Measurements from ENCODE around the gene RTN4. TPM values are rescaled to one million over a fixed set of nuclear protein-coding genes. Genes with fewer than 3 reads are reported as not detected.
"Not testable (repeated sequence)": the region's sequence is repeated elsewhere in the genome, so short reads cannot be mapped to it uniquely, and the experiment has no call there.

The RTN4 gene, protein sequence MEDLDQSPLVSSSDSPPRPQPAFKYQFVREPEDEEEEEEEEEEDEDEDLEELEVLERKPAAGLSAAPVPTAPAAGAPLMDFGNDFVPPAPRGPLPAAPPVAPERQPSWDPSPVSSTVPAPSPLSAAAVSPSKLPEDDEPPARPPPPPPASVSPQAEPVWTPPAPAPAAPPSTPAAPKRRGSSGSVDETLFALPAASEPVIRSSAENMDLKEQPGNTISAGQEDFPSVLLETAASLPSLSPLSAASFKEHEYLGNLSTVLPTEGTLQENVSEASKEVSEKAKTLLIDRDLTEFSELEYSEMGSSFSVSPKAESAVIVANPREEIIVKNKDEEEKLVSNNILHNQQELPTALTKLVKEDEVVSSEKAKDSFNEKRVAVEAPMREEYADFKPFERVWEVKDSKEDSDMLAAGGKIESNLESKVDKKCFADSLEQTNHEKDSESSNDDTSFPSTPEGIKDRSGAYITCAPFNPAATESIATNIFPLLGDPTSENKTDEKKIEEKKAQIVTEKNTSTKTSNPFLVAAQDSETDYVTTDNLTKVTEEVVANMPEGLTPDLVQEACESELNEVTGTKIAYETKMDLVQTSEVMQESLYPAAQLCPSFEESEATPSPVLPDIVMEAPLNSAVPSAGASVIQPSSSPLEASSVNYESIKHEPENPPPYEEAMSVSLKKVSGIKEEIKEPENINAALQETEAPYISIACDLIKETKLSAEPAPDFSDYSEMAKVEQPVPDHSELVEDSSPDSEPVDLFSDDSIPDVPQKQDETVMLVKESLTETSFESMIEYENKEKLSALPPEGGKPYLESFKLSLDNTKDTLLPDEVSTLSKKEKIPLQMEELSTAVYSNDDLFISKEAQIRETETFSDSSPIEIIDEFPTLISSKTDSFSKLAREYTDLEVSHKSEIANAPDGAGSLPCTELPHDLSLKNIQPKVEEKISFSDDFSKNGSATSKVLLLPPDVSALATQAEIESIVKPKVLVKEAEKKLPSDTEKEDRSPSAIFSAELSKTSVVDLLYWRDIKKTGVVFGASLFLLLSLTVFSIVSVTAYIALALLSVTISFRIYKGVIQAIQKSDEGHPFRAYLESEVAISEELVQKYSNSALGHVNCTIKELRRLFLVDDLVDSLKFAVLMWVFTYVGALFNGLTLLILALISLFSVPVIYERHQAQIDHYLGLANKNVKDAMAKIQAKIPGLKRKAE
- 86.9 and 90.1 TPM in 2 replicates for total RNA-seq

DNA sequence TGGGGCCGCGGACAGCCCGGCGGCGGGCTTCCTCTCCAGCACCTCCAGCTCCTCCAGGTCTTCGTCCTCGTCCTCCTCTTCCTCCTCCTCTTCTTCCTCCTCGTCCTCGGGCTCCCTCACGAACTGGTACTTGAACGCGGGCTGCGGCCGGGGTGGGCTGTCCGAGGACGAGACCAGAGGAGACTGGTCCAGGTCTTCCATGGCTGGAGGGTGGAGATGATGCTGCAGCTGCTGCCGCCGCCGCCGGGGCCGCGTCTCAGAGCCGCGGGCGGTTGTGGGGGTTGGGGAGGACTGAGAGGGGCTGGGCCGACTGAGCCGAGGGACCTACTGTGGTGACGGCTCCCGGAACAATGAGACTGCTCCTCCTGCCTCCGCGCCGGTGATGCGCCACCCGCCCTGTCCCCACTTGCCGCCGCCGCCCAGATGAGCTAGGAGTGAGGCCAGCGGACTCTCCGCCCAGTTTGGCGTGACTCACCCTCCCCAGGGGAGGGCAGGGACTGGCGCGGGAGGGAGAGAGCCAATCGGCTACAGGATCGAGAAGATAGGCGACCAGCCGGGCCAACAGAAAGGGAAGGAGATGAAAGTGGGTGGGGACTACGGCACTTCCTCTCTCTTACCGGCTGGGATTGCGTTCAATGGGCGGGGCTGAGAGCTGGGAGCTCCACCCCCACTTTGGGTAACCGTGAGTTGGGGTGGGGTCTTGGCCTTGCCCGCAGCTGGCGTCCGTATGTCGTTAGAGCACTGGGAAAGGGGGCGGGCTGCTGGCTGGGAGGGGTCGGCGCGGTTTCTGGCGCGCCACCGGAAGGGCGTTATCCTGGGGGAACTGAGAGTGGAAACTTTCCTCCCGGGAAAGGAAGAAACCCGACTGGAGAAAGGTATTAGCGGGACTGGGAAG is at the start of gene RTN4:
Gene RTN4, minus strand, starts transcription at position 352 of the 895 bp plus-strand sequence. Its CDS starts 151 bp downstream, at position 201.
- peaks cover 7% of the 10 kb centered on the region for H3K36me3 Mint-ChIP-seq (ENCODE audit: low read depth)
- intact Hi-C loops (cut with micrococcal nuclease) = loop anchor here (1.0 to 5.0 kb wide), 8 partner anchors 84 to 478 kb away; partner anchors contain the start of genes CLHC1, EML6, MTIF2 and RPS27A
- no peaks in the 10 kb centered on the region for H3K9me3 Mint-ChIP-seq
- peaks cover 48% of the 10 kb centered on the region for H3K4me1 Mint-ChIP-seq
- H3K4me3 Mint-ChIP-seq = peak within 1 kb of the TSS; percentile 97
- H3K27ac Mint-ChIP-seq = peak within 1 kb of the TSS; percentile 97
- DNase-seq = peak; percentile 99
- no peaks in the 10 kb centered on the region for H3K27me3 Mint-ChIP-seq

DNA sequence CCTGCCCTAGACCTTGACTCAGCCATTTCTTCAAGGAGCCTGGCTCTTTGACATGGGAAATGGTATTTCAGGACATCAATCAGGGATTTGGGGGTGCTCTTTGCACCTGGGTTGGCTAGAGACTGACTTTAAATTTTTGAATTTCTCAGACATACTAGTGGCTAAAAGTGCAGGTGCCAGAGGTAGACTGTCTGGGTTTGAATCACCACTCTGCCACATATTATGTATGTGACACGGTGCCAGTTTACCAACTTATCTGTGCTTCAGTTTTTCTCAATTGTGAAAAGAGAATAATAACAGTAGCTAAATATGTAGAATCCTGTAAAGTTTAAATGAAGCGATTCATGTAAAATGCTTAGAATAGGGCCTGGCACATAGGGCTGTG is 49.2 kb upstream of the RTN4 start:
- peaks cover 13% of the 10 kb centered on the region for H3K4me1 Mint-ChIP-seq
- no peak overlapping the region for H3K4me3 Mint-ChIP-seq
- intact Hi-C loops (cut with micrococcal nuclease) = no loop called here
- H3K27me3 Mint-ChIP-seq = no peaks in the 10 kb centered on the region
- no peak for DNase-seq
- H3K9me3 Mint-ChIP-seq = no peaks in the 10 kb centered on the region
- H3K36me3 Mint-ChIP-seq (ENCODE audit: low read depth) = no peaks in the 10 kb centered on the region
- H3K27ac Mint-ChIP-seq = no peak overlapping the region

DNA sequence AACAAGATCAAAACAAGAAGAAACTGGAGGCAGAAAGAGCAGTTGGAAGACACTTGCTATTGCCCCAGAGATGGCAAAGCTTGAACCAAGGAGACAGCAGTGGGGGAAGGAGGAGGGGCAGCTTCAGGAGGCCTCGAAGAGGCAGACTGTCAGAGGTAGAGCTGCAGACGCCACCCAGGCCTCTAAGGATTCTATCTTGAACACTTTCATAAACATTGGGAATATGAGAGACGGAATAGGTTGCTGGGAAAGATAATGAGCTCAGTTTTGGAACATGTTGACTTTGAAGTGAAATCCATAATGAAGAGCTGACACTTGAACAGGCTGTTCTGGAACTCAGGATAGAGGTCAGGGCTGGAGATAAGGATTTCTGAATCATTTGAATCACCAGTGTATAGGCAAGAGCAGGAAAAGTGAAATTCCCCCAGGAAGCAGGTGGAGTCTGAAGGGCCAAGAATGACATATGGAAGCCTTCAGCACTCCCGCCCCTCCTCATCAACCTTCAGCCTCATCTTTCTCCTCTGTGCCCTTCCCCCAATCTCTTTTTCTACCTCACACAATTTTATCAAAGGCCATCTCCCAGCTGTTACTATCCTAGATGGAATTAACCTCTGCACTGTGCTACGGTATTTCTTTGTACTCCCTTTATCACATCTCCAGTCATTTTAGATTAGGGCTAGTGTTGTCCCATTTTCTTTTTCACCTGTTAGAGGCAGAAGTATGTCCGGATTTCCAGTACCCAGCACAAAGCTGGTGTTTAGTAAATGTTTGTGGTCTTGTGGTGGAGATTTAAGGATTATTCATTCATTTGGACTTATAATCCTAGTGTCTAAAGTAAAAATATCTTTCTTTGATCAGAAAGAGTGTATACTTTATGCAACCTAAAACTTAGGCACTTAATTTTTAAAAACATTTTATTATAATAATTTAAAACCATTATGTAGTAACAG is 47.5 kb upstream of the RTN4 start:
- intact Hi-C loops (cut with micrococcal nuclease) = no loop called here
- no peak for DNase-seq
- H3K36me3 Mint-ChIP-seq (ENCODE audit: low read depth) = no peaks in the 10 kb centered on the region
- peaks cover 17% of the 10 kb centered on the region for H3K4me1 Mint-ChIP-seq
- H3K27ac Mint-ChIP-seq = no peak overlapping the region
- no peaks in the 10 kb centered on the region for H3K9me3 Mint-ChIP-seq
- no peak overlapping the region for H3K4me3 Mint-ChIP-seq
- H3K27me3 Mint-ChIP-seq = no peaks in the 10 kb centered on the region

DNA sequence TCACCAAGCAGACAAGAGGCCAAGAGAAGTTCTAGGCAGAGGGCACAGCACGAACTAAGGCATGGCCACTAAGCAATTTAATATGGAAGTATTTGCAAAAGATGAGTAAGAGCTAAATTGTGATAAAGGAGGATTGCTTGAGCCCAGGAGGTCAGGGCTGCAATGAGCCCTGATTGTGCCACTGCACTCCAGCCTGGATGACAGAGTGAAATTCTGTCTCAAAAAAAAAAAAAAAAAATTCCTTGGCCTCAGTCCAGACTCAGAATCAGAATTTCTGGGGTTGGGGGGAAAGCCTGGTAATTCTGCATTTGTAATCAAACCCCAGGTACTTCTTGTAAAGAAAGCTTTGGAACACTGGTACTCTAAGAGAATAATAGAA is 46.8 kb upstream of the RTN4 start:
- H3K4me1 Mint-ChIP-seq = peaks cover 20% of the 10 kb centered on the region
- intact Hi-C loops (cut with micrococcal nuclease) = no loop called here
- H3K9me3 Mint-ChIP-seq = no peaks in the 10 kb centered on the region
- H3K4me3 Mint-ChIP-seq = no peak overlapping the region
- DNase-seq = no peak
- no peaks in the 10 kb centered on the region for H3K27me3 Mint-ChIP-seq
- no peaks in the 10 kb centered on the region for H3K36me3 Mint-ChIP-seq (ENCODE audit: low read depth)
- no peak overlapping the region for H3K27ac Mint-ChIP-seq

DNA sequence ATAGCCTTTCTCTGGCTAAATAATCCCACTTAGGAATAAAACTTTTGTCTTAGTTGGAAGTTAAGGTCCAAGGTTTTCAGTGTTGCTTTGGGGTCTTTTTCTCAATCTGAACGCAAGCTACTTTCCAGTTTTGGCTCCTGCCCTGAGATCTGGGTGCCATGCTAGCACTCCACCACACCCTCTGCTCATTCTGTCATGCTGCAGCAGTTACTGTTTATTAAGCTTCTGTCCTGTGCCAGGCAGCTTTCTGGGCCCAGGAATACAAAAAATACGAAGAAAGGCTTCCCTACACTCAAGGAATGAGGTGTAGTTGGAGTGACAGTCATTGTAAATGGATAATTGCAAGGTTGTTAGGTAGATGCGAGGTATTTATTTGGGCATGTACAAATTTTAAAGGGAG is 46.3 kb upstream of the RTN4 start:
- no peaks in the 10 kb centered on the region for H3K27me3 Mint-ChIP-seq
- H3K4me1 Mint-ChIP-seq = peaks cover 23% of the 10 kb centered on the region
- intact Hi-C loops (cut with micrococcal nuclease) = no loop called here
- no peaks in the 10 kb centered on the region for H3K36me3 Mint-ChIP-seq (ENCODE audit: low read depth)
- H3K9me3 Mint-ChIP-seq = no peaks in the 10 kb centered on the region
- no peak for DNase-seq
- no peak overlapping the region for H3K27ac Mint-ChIP-seq
- H3K4me3 Mint-ChIP-seq = no peak overlapping the region

DNA sequence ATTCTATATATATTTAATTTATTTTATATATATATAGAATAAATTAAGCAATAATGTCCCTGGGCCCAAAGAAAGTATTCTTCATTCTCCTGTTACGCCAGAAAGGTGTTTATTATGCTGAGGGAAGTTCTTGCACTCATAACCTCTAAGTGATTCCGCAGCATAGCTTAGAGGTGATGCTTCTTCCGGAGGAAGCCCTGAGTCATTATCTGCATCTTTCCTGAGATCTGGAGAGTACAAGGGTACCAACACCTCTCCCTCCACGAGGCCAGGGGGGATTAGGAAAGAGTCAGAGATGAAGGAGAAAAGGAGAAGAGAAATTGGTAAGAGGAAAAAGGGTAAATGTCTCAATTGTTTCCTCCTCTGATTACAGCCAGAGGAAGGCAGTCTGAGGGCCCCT is 43.1 kb upstream of the RTN4 start:
- Mint-ChIP-seq H3K36me3 (ENCODE audit: low read depth) (no peaks in the 10 kb centered on the region), H3K4me3 (no peak overlapping the region), H3K4me1 (peaks cover 14% of the 10 kb centered on the region), H3K9me3 (peaks cover 7% of the 10 kb centered on the region), H3K27ac (no peak overlapping the region), H3K27me3 (no peaks in the 10 kb centered on the region)
- DNase-seq = no peak
- intact Hi-C loops (cut with micrococcal nuclease) = no loop called here

DNA sequence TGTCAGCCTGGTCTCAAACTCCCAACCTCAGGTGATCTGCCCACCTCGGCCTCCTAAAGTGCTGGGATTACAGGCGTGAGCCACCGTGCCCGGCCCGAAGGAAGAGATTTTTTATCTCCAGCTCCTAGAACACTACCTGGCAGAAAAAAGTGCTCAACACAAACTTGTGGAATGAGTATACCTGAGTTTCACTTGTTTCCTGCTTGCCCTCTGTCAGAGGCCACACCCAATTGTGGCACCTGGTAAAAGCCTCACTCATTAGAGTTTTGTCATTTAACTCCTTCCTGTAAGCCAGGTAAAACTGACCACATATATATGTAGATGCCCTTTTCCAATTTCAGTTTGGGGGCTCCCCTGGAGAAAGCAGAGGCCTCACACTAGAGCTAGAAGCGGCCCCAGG is 42.2 kb upstream of the RTN4 start:
- no peaks in the 10 kb centered on the region for H3K27me3 Mint-ChIP-seq
- no peak overlapping the region for H3K27ac Mint-ChIP-seq
- H3K9me3 Mint-ChIP-seq = peaks cover 7% of the 10 kb centered on the region
- no peak overlapping the region for H3K4me3 Mint-ChIP-seq
- no peaks in the 10 kb centered on the region for H3K36me3 Mint-ChIP-seq (ENCODE audit: low read depth)
- intact Hi-C loops (cut with micrococcal nuclease) = no loop called here
- no peak for DNase-seq
- peaks cover 14% of the 10 kb centered on the region for H3K4me1 Mint-ChIP-seq

DNA sequence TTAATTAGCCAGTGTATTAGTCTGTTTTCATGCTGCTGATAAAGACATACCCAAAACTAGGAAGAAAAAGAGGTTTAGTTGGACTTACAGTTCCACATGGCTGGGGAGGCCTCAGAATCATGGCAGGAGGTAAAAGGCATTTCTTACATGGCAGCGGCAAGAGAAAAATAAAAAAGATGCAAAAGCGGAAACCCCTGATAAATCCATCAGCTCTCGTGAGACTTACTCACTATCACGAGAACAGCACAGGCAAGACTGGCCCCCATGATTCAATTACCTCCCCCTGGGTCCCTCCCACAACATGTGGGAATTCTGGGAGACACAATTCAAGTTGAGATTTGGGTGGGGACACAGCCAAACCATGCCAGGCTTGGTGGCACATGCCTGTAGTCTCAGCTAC is 41.4 kb upstream of the RTN4 start:
- H3K4me3 Mint-ChIP-seq; H3K36me3 Mint-ChIP-seq (ENCODE audit: low read depth); DNase-seq; H3K27me3 Mint-ChIP-seq; H3K27ac Mint-ChIP-seq; intact Hi-C loops (cut with micrococcal nuclease); H3K9me3 Mint-ChIP-seq: not testable (repeated sequence)
- peaks cover 14% of the 10 kb centered on the region for H3K4me1 Mint-ChIP-seq

DNA sequence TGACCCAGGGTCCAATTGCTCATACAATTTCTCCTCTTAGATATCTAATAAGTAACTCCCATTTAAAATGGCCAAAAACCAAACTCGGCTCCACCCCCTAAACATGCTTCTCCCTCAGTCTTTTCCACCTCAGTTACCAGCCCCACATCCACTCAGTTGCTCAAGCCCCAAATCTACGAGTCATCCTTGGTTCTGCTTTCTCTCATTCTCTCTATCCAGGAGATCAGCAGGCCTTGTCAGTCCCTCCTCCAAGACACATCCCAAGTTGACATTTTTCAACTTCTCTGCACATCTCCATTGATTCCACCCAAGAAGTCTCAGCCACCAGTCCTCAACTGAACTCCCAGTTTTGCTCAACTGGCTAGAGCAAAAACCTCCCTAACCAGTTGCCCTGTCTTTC is 40.5 kb upstream of the RTN4 start:
- Mint-ChIP-seq H3K27me3 (no peaks in the 10 kb centered on the region), H3K9me3 (peaks cover 7% of the 10 kb centered on the region), H3K4me3 (no peak overlapping the region), H3K27ac (no peak overlapping the region), H3K36me3 (ENCODE audit: low read depth) (no peaks in the 10 kb centered on the region), H3K4me1 (peaks cover 14% of the 10 kb centered on the region)
- intact Hi-C loops (cut with micrococcal nuclease) = no loop called here
- DNase-seq = no peak

DNA sequence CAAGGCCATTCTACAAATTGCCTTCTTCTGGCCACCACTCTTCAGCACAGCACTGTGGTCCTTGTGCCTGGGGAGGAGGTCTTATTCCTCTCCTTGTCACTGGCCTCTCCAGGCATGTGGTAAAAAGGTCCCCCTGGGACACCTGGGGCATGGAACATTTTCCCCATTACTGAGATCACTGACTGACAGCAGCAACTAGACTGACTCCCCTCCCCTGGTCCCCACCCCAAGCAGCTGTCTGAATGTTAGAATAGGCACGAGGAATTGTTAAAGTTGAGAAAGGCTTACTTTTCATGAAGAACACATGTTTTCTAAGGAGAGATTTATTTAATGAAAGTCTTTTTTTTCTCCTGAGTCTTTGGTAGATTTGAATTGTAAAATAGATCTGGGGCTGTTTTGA is 39.5 kb upstream of the RTN4 start:
- no peaks in the 10 kb centered on the region for H3K27me3 Mint-ChIP-seq
- peaks cover 14% of the 10 kb centered on the region for H3K4me1 Mint-ChIP-seq
- DNase-seq = no peak
- H3K36me3 Mint-ChIP-seq (ENCODE audit: low read depth) = no peaks in the 10 kb centered on the region
- intact Hi-C loops (cut with micrococcal nuclease) = no loop called here
- peaks cover 7% of the 10 kb centered on the region for H3K9me3 Mint-ChIP-seq
- no peak overlapping the region for H3K4me3 Mint-ChIP-seq
- no peak overlapping the region for H3K27ac Mint-ChIP-seq

DNA sequence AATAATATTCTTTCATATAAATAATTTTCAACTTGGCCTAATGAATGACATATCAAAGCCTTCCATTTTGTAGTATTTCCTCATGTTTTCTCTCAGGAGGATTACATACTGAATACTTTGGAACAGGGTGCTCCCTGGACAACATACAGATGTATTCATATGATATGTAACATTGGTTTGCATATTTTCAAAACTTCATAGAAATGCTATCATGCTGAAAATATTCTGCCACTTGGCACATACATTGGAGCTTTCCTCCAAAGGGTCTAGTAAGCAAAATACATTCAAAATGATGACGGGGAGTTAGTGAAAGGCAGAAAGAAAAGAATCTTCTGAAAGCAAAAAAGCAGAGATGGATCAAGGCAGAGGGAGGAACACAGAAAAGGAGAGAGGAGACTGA is 38.1 kb upstream of the RTN4 start:
- intact Hi-C loops (cut with micrococcal nuclease) = no loop called here
- Mint-ChIP-seq H3K36me3 (ENCODE audit: low read depth) (no peaks in the 10 kb centered on the region), H3K4me1 (peaks cover 9% of the 10 kb centered on the region), H3K27ac (no peak overlapping the region), H3K9me3 (peaks cover 7% of the 10 kb centered on the region), H3K27me3 (no peaks in the 10 kb centered on the region), H3K4me3 (no peak overlapping the region)
- no peak for DNase-seq

DNA sequence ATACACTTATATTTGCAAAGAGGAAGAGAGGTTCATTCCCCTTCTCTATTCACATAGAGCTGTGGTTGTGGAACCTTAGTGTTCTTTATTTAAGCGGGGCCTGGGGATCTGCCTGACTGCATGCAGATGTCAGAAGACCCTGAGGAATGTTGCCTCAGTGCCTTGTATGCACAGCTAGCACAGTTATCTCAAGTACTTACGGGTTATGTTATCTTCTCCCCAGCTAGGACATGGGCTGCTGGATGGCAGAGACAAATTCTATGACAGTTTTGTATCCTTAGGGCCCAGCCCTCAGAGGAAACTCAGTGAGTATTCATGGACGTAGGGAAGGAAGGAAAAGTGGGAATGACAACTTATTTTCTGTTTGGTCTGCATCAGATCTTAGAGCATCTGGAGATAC is 37.7 kb upstream of the RTN4 start:
- Mint-ChIP-seq H3K27me3 (no peaks in the 10 kb centered on the region), H3K36me3 (ENCODE audit: low read depth) (no peaks in the 10 kb centered on the region), H3K4me3 (no peak overlapping the region), H3K4me1 (peaks cover 8% of the 10 kb centered on the region), H3K27ac (no peak overlapping the region), H3K9me3 (peaks cover 7% of the 10 kb centered on the region)
- DNase-seq = no peak
- intact Hi-C loops (cut with micrococcal nuclease) = no loop called here

All from activated CD4-positive, alpha-beta T cell treated with anti-CD3 and anti-CD28 coated beads, Interleukin-2, amount 10 ng/mL, durations not matched to agents 24 days and 14 days (primary cell).